ENCODE data around the gene DENND11. TPM values are rescaled to one million over a fixed set of nuclear protein-coding genes. Genes with fewer than 3 reads are reported as not detected.

Gene DENND11
- total and polyA plus RNA-seq, 7 donors: 1.7 to 5.7 (median 4.4) TPM

- H3K4me1 ChIP-seq: peaks cover 11% of the 10 kb centered on the region
- no peaks in the 10 kb centered on the region for H3K9me3 ChIP-seq
- ATAC-seq (no peak), DNase-seq (no peak)
- no peak for TF ChIP-seq CTCF (IDR thresholded peaks at IDR 0.05)
- 93 to 100% (median 97%) methylated on average over 1 of the region's 1 CpG for WGBS, 3 donors
- H3K27me3 ChIP-seq (ENCODE audit: insufficient read depth in 3 of 3, low read length in 2 of 3): no peaks in the 10 kb centered on the region
- no peaks in the 10 kb centered on the region for H3K36me3 ChIP-seq (ENCODE audit: insufficient read depth in 1 of 2, low read depth in 1 of 2)
- H3K27ac ChIP-seq: no peak overlapping the region
- H3K4me3 ChIP-seq: no peak overlapping the region
- intact Hi-C loops (cut with DNase I): no loop called here
Measured at GRCh38 chr7:141698247-141699015, 3.5 kb downstream of the DENND11 start.

DNA sequence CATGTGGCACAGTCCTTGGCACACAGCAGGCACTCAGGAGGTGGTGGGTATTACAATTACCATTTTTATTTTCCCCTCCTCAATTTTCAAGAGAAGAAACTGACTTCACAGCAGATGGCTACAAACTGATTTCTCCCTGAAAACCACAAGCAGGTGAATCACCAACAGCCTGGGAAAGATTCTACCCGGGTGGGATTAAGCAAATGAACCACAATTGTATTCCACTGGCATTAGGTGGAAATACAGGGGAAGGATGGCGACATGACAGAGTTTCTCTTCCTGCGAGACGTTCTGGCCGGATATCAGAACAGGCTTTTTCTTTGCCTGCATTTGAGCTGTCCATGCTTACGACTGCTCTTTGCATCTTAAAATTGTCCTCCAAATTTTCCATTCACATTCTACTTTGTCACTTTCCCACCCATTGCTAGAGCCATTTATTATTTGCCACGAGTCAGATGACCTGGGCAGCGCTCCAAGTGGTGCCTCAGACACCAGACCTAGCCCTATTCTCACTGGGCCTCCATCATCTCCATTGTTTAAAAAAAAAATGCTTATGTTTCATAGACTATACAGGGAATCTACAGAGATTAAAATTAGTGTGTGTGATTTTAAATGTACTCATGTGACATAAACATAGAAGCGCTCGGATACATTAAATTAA is 4.6 kb downstream of the DENND11 start:
- TF ChIP-seq CTCF (IDR thresholded peaks at IDR 0.05): no peak
- H3K9me3 ChIP-seq: no peaks in the 10 kb centered on the region
- peaks cover under 1% of the 10 kb centered on the region for H3K4me1 ChIP-seq
- WGBS, 3 donors: 71 to 75% (median 74%) methylated on average over 10 of the region's 10 CpGs
- intact Hi-C loops (cut with DNase I): no loop called here
- H3K36me3 ChIP-seq (ENCODE audit: insufficient read depth in 1 of 2, low read depth in 1 of 2): no peaks in the 10 kb centered on the region
- ATAC-seq: no peak
- no peaks in the 10 kb centered on the region for H3K27me3 ChIP-seq (ENCODE audit: insufficient read depth in 3 of 3, low read length in 2 of 3)
- DNase-seq: no peak
- H3K27ac ChIP-seq: no peak overlapping the region
- no peak overlapping the region for H3K4me3 ChIP-seq

DNA sequence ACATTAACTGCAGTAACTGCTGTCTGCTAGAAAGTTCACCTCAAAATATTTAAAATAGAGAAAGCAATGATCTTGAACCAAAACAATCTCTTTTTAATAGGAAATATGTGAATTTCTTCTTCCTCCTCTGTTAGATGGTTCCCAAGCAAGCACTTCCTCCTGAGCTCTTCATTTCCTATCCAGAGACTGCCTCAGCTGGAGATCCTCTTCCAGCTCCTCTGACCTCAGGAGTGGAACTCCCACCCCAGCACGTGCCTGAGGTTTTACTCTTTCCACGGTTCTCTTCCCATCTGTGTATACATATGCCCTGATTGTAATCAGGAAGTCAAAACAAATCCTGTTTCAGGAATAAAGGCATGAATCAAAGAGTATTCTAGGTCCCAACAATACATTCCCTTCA is 5.6 kb downstream of the DENND11 start:
- Histone ChIP-seq H3K36me3 (ENCODE audit: insufficient read depth in 1 of 2, low read depth in 1 of 2) (no peaks in the 10 kb centered on the region), H3K4me3 (no peak overlapping the region), H3K9me3 (no peaks in the 10 kb centered on the region), H3K27me3 (ENCODE audit: insufficient read depth in 3 of 3, low read length in 2 of 3) (no peaks in the 10 kb centered on the region), H3K27ac (no peak overlapping the region), H3K4me1 (no peaks in the 10 kb centered on the region)
- WGBS, 3 donors: 38 to 45% (median 39%) methylated on average over 2 of the region's 2 CpGs
- ATAC-seq: no peak
- intact Hi-C loops (cut with DNase I): no loop called here
- TF ChIP-seq CTCF (IDR thresholded peaks at IDR 0.05): no peak
- no peak for DNase-seq

GRCh38 chr7:141695803-141696289 is 6.1 kb downstream of the DENND11 start:
- 55 to 71% (median 59%) methylated on average over 6 of the region's 6 CpGs for WGBS, 3 donors
- H3K9me3 ChIP-seq: no peaks in the 10 kb centered on the region
- H3K27me3 ChIP-seq (ENCODE audit: insufficient read depth in 3 of 3, low read length in 2 of 3): no peaks in the 10 kb centered on the region
- H3K4me1 ChIP-seq: no peaks in the 10 kb centered on the region
- H3K27ac ChIP-seq: no peak overlapping the region
- intact Hi-C loops (cut with DNase I): no loop called here
- no peak overlapping the region for H3K4me3 ChIP-seq
- DNase-seq (no peak), ATAC-seq (no peak)
- no peak for TF ChIP-seq CTCF (IDR thresholded peaks at IDR 0.05)
- no peaks in the 10 kb centered on the region for H3K36me3 ChIP-seq (ENCODE audit: insufficient read depth in 1 of 2, low read depth in 1 of 2)
